GM12878 (cell line): ENCODE data around the gene FAM163B. TPM values are rescaled to one million over a fixed set of nuclear protein-coding genes. Genes with fewer than 3 reads are reported as not detected.

Experiments
- ATAC-seq: fragments of 200-7000 bp; cut with Tn5 transposase; 3 replicates; pipeline ENCODE4 v1.9.1; 2020; ENCODE audit warnings: mild to moderate bottlenecking, moderate library complexity
- BruUV-seq: library from RNA; stranded (reverse); fragments of 400-500 nt; replicated peaks from 2 replicates; lab custom pipeline; 2021; lab: Mats Ljungman, UMichigan
- CTCF ChIA-PET: fragments of 300-600 bp; sonication (Branson Sonifier 250); formaldehyde crosslinking; extraction: SDS; loops from one replicate; lab custom pipeline; 2021; ENCODE audit warnings: inconsistent platforms; lab: Yijun Ruan, JAX
- POLR2A ChIA-PET: fragments of 350-600 bp; formaldehyde crosslinking; extraction: SDS; loops from one replicate; lab custom pipeline; 2021; ENCODE audit warnings: inconsistent platforms; lab: Charles Lee
- RAD21 ChIA-PET: fragments of 300-600 bp; sonication (Branson Sonifier 250); formaldehyde crosslinking; loops from one replicate; lab custom pipeline; 2023; ENCODE audit warnings: antibody characterized with exemption; ENCODE audit not compliant: unreplicated experiment; lab: Charles Lee
- SMC1A ChIA-PET: fragments of 300-600 bp; sonication (Branson Sonifier 250); formaldehyde crosslinking; loops from one replicate; lab custom pipeline; 2023; ENCODE audit not compliant: unreplicated experiment, uncharacterized antibody; lab: Charles Lee
- DNase-seq: peaks from one replicate; pipeline ENCODE4 v3.0.0-alpha.2; 2011; ENCODE audit warnings: low read depth, low spot score
- FAIRE-seq: peaks from 3 replicates; lab custom pipeline; 2011; peaks lifted over from hg19 to GRCh38; lab: Jason Lieb, UNC
- H2AFZ ChIP-seq: 2 replicates; pipeline ENCODE4 v1.6.0; 2011; ENCODE audit warnings: low read depth, low read length, control low read depth; ENCODE audit not compliant: control insufficient read depth
- H3K27ac ChIP-seq: 2 replicates; pipeline ENCODE4 v1.5.1; 2011; ENCODE audit warnings: control low read depth; ENCODE audit not compliant: control insufficient read depth, insufficient read depth
- H3K27me3 ChIP-seq, 2 experiments: replicated peaks in 1 of 2; 2 replicates each; pipeline versions ENCODE4 v1.6.0 to v1.6.1; 2011; ENCODE audit warnings: low read length in 1 of 2; ENCODE audit not compliant: control insufficient read depth in 2 of 2, insufficient read depth in 2 of 2
- H3K36me3 ChIP-seq, 2 experiments: 2 replicates each; pipeline ENCODE4 v1.5.1; 2011; ENCODE audit warnings: low read length in 1 of 2; ENCODE audit not compliant: control insufficient read depth in 2 of 2, insufficient read depth in 2 of 2
- H3K4me1 ChIP-seq: 2 replicates; pipeline ENCODE4 v1.6.1; 2011; ENCODE audit warnings: mild to moderate bottlenecking, low read length, moderate library complexity, mixed read lengths; ENCODE audit not compliant: control insufficient read depth, insufficient read depth
- H3K4me2 ChIP-seq: 2 replicates; pipeline ENCODE4 v1.6.0; 2011; ENCODE audit warnings: control low read depth; ENCODE audit not compliant: control insufficient read depth, insufficient read depth
- H3K4me3 ChIP-seq: fragments of 200-600 bp; sonication (generic); 2 replicates; pipeline ENCODE4 v1.5.1; 2016
- H3K79me2 ChIP-seq: 2 replicates; pipeline ENCODE4 v1.6.0; 2011; ENCODE audit warnings: low read length; ENCODE audit not compliant: control insufficient read depth, insufficient read depth
- H3K9ac ChIP-seq: 2 replicates; pipeline ENCODE4 v1.8.0; 2011; ENCODE audit warnings: low read length, control low read depth, mixed read lengths; ENCODE audit not compliant: control insufficient read depth, insufficient read depth
- H3K9me3 ChIP-seq: replicated peaks from 3 replicates; pipeline ENCODE4 v1.5.1; 2011; ENCODE audit warnings: mild to moderate bottlenecking, low read length; ENCODE audit not compliant: control insufficient read depth, insufficient read depth
- H4K20me1 ChIP-seq: 2 replicates; pipeline ENCODE4 v1.6.0; 2011; ENCODE audit not compliant: control insufficient read depth, insufficient read depth
- ATF2 ChIP-seq: IDR thresholded peaks from 2 replicates; pipeline ENCODE4 v1.6.1; 2012; ENCODE audit warnings: low read length, inconsistent platforms
- E4F1 ChIP-seq: fragments of 450-650 bp; IDR thresholded peaks from 2 replicates; pipeline ENCODE4 v1.6.1; 2018; ENCODE audit warnings: borderline replicate concordance, mild to moderate bottlenecking; ENCODE audit not compliant: partially characterized antibody
- FOS ChIP-seq: IDR thresholded peaks from 3 replicates; pipeline ENCODE4 v1.6.1; 2011; ENCODE audit warnings: borderline replicate concordance; ENCODE audit not compliant: insufficient read length; ENCODE audit errors: extremely low read depth
- HDGF ChIP-seq: fragments of 450-650 bp; IDR thresholded peaks from 2 replicates; pipeline ENCODE4 v1.6.1; 2016; ENCODE audit warnings: antibody characterized with exemption
- MEF2B ChIP-seq: fragments of 450-650 bp; IDR thresholded peaks from 2 replicates; pipeline ENCODE4 v1.6.1; 2018; ENCODE audit warnings: mild to moderate bottlenecking, moderate library complexity; ENCODE audit not compliant: partially characterized antibody, poor library complexity, severe bottlenecking
- SMC3 ChIP-seq: IDR thresholded peaks from 2 replicates; pipeline ENCODE4 v1.6.1; 2011; ENCODE audit warnings: low read length, improper control_type of control experiment, borderline replicate concordance
- WGBS: methylation state at CpG from one replicate; pipeline ENCODE4 v1.1.6; 2016; ENCODE audit warnings: low lambda C conversion rate; ENCODE audit not compliant: insufficient replicate concordance, insufficient coverage; ENCODE audit errors: missing lambda C conversion rate; 5-methylcytosine and 5-hydroxymethylcytosine counted together
- in situ Hi-C: fragments of 300-500 bp; cut with MboI; formaldehyde crosslinking; loops from 9 replicates; pipeline ENCODE4 v1.14.3; 2018; ENCODE audit warnings: mixed read lengths
- intact Hi-C: fragments of 100-400 bp; cut with micrococcal nuclease; formaldehyde crosslinking; loops from one replicate; pipeline ENCODE4 v1.14.2; 2022; ENCODE audit not compliant: unreplicated experiment
- polyA plus RNA-seq, 11 experiments: library from polyadenylated mRNA; depleted of rRNA in 4 of 11; unstranded in 6 of 11; stranded (reverse) in 5 of 11; fragments of >200 nt; fragmentation: Nextera tagmentation in 4 of 11; fragmentation: Illumina TruSeq in 1 of 11; extraction: Ambion mirVana in 4 of 11; extraction: Trizol in 1 of 11; gene quantifications; 1 replicate in 1 of 11; 2 replicates in 10 of 11; pipeline versions ENCODE4 v1.2.1 to v1.2.3, GENCODE V29; 2011 to 2016; ENCODE audit warnings: inconsistent platforms in 2 of 11, missing spikeins in 2 of 11, low read depth in 1 of 11
- total RNA-seq, 4 experiments: library from RNA; depleted of rRNA in 3 of 4; stranded (reverse); fragments of >200 nt in 3 of 4; fragmentation: Illumina TruSeq in 1 of 4; extraction: Trizol in 1 of 4; gene quantifications; 2 replicates each; pipeline versions ENCODE4 v1.2.1 to v1.2.3, GENCODE V29; 2013 to 2021
- TF ChIP-seq, protein P1 (sequence below), 3 experiments: IDR thresholded peaks in 2 of 3; conservative IDR thresholded peaks in 1 of 3; 2 replicates each; pipeline ENCODE4 v1.5.1; 2011; ENCODE audit warnings: low read depth in 3 of 3, low read length in 3 of 3, mild to moderate bottlenecking in 3 of 3, control low read depth in 2 of 3, moderate library complexity in 2 of 3, inconsistent platforms in 1 of 3, mixed read lengths in 1 of 3; ENCODE audit not compliant: control insufficient read depth in 2 of 3, insufficient read depth in 1 of 3; ENCODE audit errors: extremely low read depth in 1 of 3

The FAM163B gene
- total and polyA plus RNA-seq, 10 of the 15 experiments (the other 5 are each of a cell fraction or from before 2014, with no cell fraction given) = not detected

DNA sequence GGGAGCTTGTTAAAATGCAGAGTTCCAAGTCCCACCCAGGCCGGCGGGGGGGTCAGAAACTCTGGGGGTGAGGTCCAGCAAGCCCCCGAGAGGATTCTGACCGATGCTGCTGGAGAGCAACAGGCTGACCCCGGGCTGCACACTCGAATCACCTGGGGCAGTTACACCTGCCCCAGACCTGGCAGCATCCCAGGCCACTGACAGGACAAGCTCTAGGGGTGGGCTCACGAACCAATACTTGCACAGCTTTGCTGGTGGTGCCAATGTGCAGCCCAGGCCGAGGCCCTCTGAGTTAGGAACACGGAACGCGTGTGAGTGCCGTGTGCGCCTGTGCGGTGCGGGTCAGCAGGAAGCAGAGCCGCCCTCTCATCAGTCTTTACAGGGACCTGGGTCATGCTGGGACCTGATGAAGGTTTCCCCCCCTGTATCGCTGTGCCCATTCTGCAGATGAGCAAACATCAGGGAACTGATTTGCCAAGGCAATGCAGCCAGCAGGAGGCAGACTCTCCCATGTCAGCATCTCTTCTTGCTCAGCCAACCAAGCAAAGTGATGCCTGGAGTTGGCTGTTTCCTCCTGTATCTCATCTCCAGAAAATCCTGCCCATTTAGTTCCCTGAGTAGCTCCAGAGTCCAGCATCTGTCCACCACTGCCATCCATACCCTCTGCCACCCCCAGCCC, 16.3 kb downstream of the FAM163B start:
- Histone ChIP-seq H3K27ac (no peak overlapping the region), H3K4me2 (no peak overlapping the region), H3K9me3 (no peaks in the 10 kb centered on the region; the same call in 1 of the 3 replicates), H3K36me3 (no peaks in the 10 kb centered on the region), H3K9ac (no peak overlapping the region), H3K4me1 (no peaks in the 10 kb centered on the region), H3K27me3 (no peaks in the 10 kb centered on the region), H3K79me2 (no peaks in the 10 kb centered on the region), H4K20me1 (no peaks in the 10 kb centered on the region), H2AFZ (no peak overlapping the region), H3K4me3 (no peak overlapping the region)
- DNase-seq = no peak
- ChIA-PET POLR2A (no interaction called here), SMC1A (no interaction called here), CTCF (interaction anchor here (0.9 to 1.6 kb wide), 2 partner anchors 17 to 401 kb away, joined by 3 read pairs; no protein-coding TSS in a partner anchor), RAD21 (no interaction called here)
- intact Hi-C loops = no loop called here
- FAIRE-seq = no peak
- no peak for ATAC-seq
- TF ChIP-seq ATF2 (no peak), MEF2B (no peak), SMC3 (0 out of 2 replicates have a peak, but pooled peaks have one; percentile 12), HDGF (no peak), E4F1 (no peak), FOS (no peak)
- TF ChIP-seq, protein P1, sequence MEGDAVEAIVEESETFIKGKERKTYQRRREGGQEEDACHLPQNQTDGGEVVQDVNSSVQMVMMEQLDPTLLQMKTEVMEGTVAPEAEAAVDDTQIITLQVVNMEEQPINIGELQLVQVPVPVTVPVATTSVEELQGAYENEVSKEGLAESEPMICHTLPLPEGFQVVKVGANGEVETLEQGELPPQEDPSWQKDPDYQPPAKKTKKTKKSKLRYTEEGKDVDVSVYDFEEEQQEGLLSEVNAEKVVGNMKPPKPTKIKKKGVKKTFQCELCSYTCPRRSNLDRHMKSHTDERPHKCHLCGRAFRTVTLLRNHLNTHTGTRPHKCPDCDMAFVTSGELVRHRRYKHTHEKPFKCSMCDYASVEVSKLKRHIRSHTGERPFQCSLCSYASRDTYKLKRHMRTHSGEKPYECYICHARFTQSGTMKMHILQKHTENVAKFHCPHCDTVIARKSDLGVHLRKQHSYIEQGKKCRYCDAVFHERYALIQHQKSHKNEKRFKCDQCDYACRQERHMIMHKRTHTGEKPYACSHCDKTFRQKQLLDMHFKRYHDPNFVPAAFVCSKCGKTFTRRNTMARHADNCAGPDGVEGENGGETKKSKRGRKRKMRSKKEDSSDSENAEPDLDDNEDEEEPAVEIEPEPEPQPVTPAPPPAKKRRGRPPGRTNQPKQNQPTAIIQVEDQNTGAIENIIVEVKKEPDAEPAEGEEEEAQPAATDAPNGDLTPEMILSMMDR (IDR thresholded peaks at IDR 0.05 in 2 of 3, conservative IDR thresholded peaks at IDR 0.05 in 1 of 3; ENCODE audit: control insufficient read depth in 2 of 3, extremely low read depth in 1 of 3, insufficient read depth in 1 of 3, low read depth in 3 of 3, low read length in 3 of 3) = peak in 1 of 3 experiments; percentile 14; a peak in 1 of 6 replicates
- 46% methylated on average over 16 of the region's 17 CpGs for WGBS
- BruUV-seq = no TSS peak
- in situ Hi-C loops = no loop called here
